WERI-Rb-1 (cell line): ENCODE measurements around the gene CFAP100.

Experiments
- DNase-seq: peaks from one replicate; pipeline ENCODE4 v3.0.0-alpha.2; 2020
- H3K27ac ChIP-seq: fragments of 250-450 bp; sonication (Bioruptor Pico); 2 replicates; pipeline ENCODE4 v1.5.1; 2020; ENCODE audit warnings: mild to moderate bottlenecking, moderate library complexity
- H3K27me3 ChIP-seq: fragments of 250-450 bp; sonication (Bioruptor Pico); 2 replicates; pipeline ENCODE4 v1.5.1; 2021; ENCODE audit warnings: mild to moderate bottlenecking, low read depth, moderate library complexity; ENCODE audit not compliant: insufficient read depth, severe bottlenecking
- H3K36me3 ChIP-seq: fragments of 250-450 bp; sonication (Bioruptor Pico); 2 replicates; pipeline ENCODE4 v1.5.1; 2020; ENCODE audit warnings: mild to moderate bottlenecking, moderate library complexity
- H3K4me3 ChIP-seq: 2 replicates; pipeline ENCODE4 v1.5.1; 2011; ENCODE audit warnings: low read depth, mild to moderate bottlenecking, control low read depth, low read length
- H3K9me3 ChIP-seq: fragments of 250-450 bp; sonication (Bioruptor Pico); 2 replicates; pipeline ENCODE4 v1.5.1; 2021; ENCODE audit warnings: mild to moderate bottlenecking, moderate library complexity; ENCODE audit not compliant: severe bottlenecking
- CTCF ChIP-seq: IDR thresholded peaks from 2 replicates; pipeline ENCODE4 v1.5.1; 2011; ENCODE audit warnings: low read depth, mild to moderate bottlenecking, control low read depth, inconsistent platforms, low read length

Gene CFAP100

GRCh38 chr3:126351771-126352475, 42.8 kb upstream of the CFAP100 start:
- Histone ChIP-seq H3K27me3 (no peaks in the 10 kb centered on the region), H3K36me3 (no peaks in the 10 kb centered on the region), H3K4me3 (no peak overlapping the region), H3K9me3 (no peaks in the 10 kb centered on the region), H3K27ac (no peak overlapping the region)
- peak; percentile 2 for DNase-seq
- TF ChIP-seq CTCF, result peak; percentile 41

GRCh38 chr3:126352476-126353454, 41.9 kb upstream of the CFAP100 start:
- peak; percentile 0 for DNase-seq
- no peaks in the 10 kb centered on the region for H3K9me3 ChIP-seq
- no peak overlapping the region for H3K27ac ChIP-seq
- no peak overlapping the region for H3K4me3 ChIP-seq
- no peaks in the 10 kb centered on the region for H3K27me3 ChIP-seq
- no peak for TF ChIP-seq CTCF
- no peaks in the 10 kb centered on the region for H3K36me3 ChIP-seq

GRCh38 chr3:126353694-126354321, 40.9 kb upstream of the CFAP100 start:
- DNase-seq, result no peak
- H3K36me3 ChIP-seq, result no peaks in the 10 kb centered on the region
- no peak overlapping the region for H3K27ac ChIP-seq
- no peaks in the 10 kb centered on the region for H3K27me3 ChIP-seq
- TF ChIP-seq CTCF, result no peak
- no peak overlapping the region for H3K4me3 ChIP-seq
- H3K9me3 ChIP-seq, result no peaks in the 10 kb centered on the region

GRCh38 chr3:126354776-126355175, 39.9 kb upstream of the CFAP100 start:
- H3K27ac ChIP-seq, result no peak overlapping the region
- H3K27me3 ChIP-seq, result no peaks in the 10 kb centered on the region
- no peak overlapping the region for H3K4me3 ChIP-seq

GRCh38 chr3:126355251-126355650, 39.5 kb upstream of the CFAP100 start:
- Histone ChIP-seq H3K27ac (peak overlapping the region; percentile 61), H3K9me3 (no peaks in the 10 kb centered on the region), H3K27me3 (no peaks in the 10 kb centered on the region), H3K4me3 (peak overlapping the region; percentile 53), H3K36me3 (no peaks in the 10 kb centered on the region)
- no peak for TF ChIP-seq CTCF
- DNase-seq, result no peak

More at GRCh38 chr3:126354776-126355175, 39.9 kb upstream of the CFAP100 start:
- TF ChIP-seq CTCF, result no peak
- no peak for DNase-seq
- Histone ChIP-seq H3K36me3 (no peaks in the 10 kb centered on the region), H3K9me3 (no peaks in the 10 kb centered on the region)
